Motor neuron (in vitro differentiated cells): ENCODE measurements around the gene DAP3. TPM values are rescaled to one million over a fixed set of nuclear protein-coding genes. Genes with fewer than 3 reads are reported as not detected.
A peak's percentile ranks its signal among the peaks of the same experiment; 100 is the strongest.
"Not testable (repeated sequence)": the region's sequence is repeated elsewhere in the genome, so short reads cannot be mapped to it uniquely, and the experiment has no call there.

Source experiments
- ATAC-seq, 8 experiments: fragments of 200-7000 bp; cut with Tn5 transposase; replicated peaks in 6 of 8; 2 replicates each; pipeline ENCODE4 v1.8.0; 2021; ENCODE audit warnings: mild to moderate bottlenecking in 8 of 8, moderate library complexity in 8 of 8
- H3K27ac ChIP-seq, 2 donors: fragments of 250-450 bp; sonication (Bioruptor Pico); 2 replicates each; pipeline ENCODE4 v1.9.0; 2021; ENCODE audit warnings: antibody characterized with exemption in 2 of 2, mild to moderate bottlenecking in 2 of 2, moderate library complexity in 1 of 2
- H3K4me1 ChIP-seq, 2 donors: fragments of 250-450 bp; sonication (Bioruptor Pico); replicated peaks in 1 of 2; 2 replicates each; pipeline ENCODE4 v1.6.1; 2021; ENCODE audit warnings: antibody characterized with exemption in 2 of 2, mild to moderate bottlenecking in 2 of 2, moderate library complexity in 1 of 2
- H3K4me3 ChIP-seq, 5 donors: fragments of 250-450 bp; sonication (Bioruptor Pico); 2 replicates each; pipeline ENCODE4 v1.9.0; 2021; ENCODE audit warnings: antibody characterized with exemption in 5 of 5, mild to moderate bottlenecking in 5 of 5, moderate library complexity in 4 of 5
- WGBS, 10 experiments: fragments of 450-650 bp; shearing (Covaris generic); methylation state at CpG; one replicate each; pipeline ENCODE4 v1.0.0; 2022; 5-methylcytosine and 5-hydroxymethylcytosine counted together
- in situ Hi-C, 9 experiments: fragments of 400-800 bp; cut with MboI; loops; one replicate each; pipeline ENCODE4 v1.15.0; 2021; ENCODE audit warnings: low sequenced_read_pairs in 9 of 9, low pct_unique_long_range_greater_than_20kb in 2 of 9; ENCODE audit not compliant: unreplicated experiment in 9 of 9
- total RNA-seq, 8 experiments: library from RNA; unstranded; fragments of 300-600 nt; gene quantifications; 2 replicates each; pipeline versions ENCODE4 v1.2.3 to v1.2.4, GENCODE V29; 2022

Gene DAP3
- 100 to 1,000 TPM in 6 of 8 experiments, 10 to 100 TPM in 2; 88.3 to 169 (median 120) TPM for total RNA-seq

DNA sequence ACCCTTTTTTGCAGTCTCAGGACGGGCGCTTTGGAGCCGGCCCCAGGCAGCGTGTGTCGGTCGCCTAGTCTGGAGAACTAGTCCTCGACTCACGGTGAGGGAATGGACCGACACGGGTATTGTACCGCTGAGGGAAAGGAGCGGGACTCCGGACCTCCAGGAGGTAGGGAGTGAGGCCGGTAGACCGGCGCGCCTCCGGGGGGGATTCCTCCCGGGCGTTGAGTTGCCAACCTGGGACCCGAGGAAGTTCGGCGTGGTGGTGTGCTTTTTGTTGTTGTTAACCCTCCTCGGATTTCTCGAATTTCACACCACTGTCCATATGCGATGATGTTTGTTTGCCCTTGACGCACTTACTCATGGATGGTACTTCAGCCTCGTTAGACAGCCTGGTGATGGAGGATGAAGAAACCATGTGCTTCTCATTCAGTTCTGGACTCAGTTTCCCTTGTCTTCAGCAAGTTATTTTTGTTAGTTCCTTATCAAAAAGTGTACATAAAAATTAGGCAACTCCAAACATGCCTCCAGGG lies at the start of gene DAP3:
TSS of gene DAP3 (plus strand) at position 11 of the 527 bp plus-strand sequence. CDS start 20,689 bp downstream, outside the sequence.
- peak within 1 kb of the TSS; percentile 100 for H3K27ac ChIP-seq
- peak in 1 of 8 experiments; percentile 81 for ATAC-seq
- peak within 1 kb of the TSS; percentile 96 to 100 (median 99) for H3K4me3 ChIP-seq
- 0 to 3% (median 0%) methylated on average over 1 to 20 of the region's 28 CpGs; no CpG with 5 or more reads in 4 of the 10 experiments for WGBS, 10 experiments
- in situ Hi-C loops: not testable (repeated sequence)
- peaks cover 11 to 18% of the 10 kb centered on the region in 2 donors for H3K4me1 ChIP-seq

DNA sequence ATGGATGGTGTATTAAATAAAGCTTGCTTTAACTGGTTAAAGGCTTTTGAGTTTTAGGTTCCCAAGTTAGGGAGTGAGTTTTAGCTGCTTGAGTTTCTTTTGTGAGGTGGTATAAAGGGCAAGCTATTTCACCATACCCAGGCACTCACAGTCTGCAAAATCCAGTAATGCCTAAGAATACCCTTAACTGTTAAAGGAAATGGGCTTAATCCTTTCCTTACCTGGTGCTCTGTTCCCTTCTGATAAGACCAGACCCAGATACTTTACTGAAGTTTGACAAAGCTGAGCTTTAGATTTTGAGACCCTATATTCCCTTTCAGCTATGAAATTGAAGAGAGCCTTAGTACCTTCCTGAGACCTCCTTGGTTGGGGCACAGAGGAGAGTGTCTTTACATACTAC lies 48.5 kb upstream of the DAP3 start:
- Histone ChIP-seq H3K4me3 (no peak overlapping the region), H3K4me1 (no peaks in the 10 kb centered on the region), H3K27ac (no peak overlapping the region)
- in situ Hi-C loops: no loop called here
- no peak for ATAC-seq

DNA sequence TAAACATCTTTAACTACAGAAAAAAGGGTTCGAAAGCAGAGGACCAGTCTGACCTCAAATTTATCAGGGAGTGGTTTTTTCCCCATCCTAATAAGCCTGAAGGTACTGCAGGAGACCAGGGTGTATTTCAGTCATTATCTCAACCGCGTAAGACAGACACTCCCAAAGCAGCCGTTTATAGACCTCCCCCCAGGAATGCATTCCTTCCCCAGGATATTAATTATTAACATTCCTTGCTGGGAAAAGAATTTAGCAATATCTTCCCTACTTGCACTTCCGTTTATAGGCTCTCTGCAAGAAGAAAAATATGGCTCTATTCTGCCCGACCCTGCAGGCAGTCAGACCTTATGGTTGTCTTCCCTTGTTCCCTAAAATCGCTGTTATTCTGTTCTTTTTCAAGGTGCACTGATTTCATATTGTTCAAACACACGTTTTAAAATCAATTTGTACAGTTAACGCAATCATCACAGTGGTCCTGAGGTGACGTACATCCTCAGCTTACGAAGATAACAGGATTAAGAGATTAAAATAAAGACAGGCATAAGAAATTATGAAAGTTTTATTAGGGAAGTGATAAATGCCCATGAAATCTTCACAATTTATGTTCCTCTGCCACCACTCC lies 46.2 kb upstream of the DAP3 start:
- H3K4me3 ChIP-seq, H3K27ac ChIP-seq, H3K4me1 ChIP-seq, ATAC-seq, in situ Hi-C loops: not testable (repeated sequence)
- 55 to 80% (median 71%) methylated on average over 3 to 10 of the region's 11 CpGs for WGBS, 10 experiments

DNA sequence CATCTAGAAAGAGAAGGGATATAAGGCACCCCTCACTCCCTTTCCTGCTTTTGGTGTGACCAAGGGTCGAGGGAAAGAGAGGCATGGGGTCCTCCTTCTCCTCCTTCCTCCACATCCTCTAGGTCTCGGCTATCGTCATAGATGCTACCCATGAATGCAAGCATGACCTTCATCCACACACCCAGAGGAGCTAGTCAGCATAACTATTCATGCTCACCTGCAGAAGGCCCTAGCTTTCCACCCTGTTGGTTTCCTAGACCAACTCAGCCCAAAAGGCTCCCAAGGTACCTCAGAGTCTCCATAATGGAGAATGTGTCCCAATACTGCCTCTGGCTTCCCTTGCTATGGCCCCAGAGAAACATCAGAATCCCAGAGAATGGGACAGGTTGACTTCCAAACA lies 45.7 kb upstream of the DAP3 start:
- no peak for ATAC-seq
- in situ Hi-C loops: no loop called here
- no peak overlapping the region for H3K27ac ChIP-seq
- 29 to 100% (median 87%) methylated on average over 2 to 3 of the region's 3 CpGs; no CpG with 5 or more reads in 3 of the 10 experiments for WGBS, 10 experiments
- H3K4me1 ChIP-seq: peaks cover 1 to 2% of the 10 kb centered on the region in 2 donors
- H3K4me3 ChIP-seq: no peak overlapping the region

DNA sequence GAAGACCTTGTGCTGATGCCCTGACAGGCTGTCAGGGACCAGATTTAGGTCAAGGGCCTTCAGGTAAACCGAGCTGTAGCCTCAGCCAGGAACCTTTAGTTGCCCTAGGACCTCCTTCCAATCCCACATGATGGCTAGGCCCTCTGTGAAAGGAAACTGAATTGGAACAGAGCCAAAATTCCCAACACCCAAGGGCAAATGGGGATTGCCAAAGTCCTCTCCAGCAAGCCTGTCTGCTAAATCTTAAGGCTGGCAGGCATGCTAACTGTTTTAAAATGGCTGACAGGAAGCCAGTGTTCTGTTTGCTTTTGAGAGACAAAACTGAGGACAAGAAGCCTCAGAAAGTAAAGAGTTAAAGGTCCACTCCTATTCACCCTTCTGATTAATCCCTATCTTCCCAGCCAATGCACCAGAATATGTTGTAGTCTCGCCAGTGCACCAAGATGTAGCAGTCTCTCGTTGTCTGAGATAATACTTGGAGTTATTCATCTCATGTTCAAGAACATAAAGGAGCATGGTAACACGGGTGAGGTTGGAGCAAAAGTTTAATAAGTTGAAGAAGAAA lies 43.8 kb upstream of the DAP3 start:
- no peak overlapping the region for H3K27ac ChIP-seq
- in situ Hi-C loops: no loop called here
- no peak for ATAC-seq
- no peak overlapping the region for H3K4me3 ChIP-seq
- peaks cover 4 to 6% of the 10 kb centered on the region in 2 donors for H3K4me1 ChIP-seq
- 6 to 88% (median 60%) methylated on average over 1 to 4 of the region's 4 CpGs; no CpG with 5 or more reads in 2 of the 10 experiments for WGBS, 10 experiments

DNA sequence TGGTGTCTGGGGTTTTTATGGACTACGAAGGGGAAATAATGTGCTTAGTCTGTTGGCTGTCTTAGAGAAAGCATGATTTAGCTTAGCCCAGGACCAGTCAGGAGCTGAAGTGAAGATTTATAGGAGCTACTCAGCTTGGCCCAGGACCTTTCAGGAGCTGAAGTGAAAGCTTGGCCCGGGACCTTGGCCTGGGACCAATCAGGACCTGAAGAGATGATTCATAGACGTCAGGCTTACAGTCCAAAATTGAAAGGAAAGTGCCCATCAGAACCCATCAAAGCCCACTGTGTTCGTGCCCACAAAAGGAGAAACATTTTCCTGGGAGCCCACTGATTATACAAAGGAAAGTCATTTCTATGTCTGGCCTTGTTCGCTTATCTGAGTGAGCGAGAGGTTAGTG lies 43.2 kb upstream of the DAP3 start:
- Histone ChIP-seq H3K4me1 (peaks cover 4 to 6% of the 10 kb centered on the region in 2 donors), H3K27ac (no peak overlapping the region), H3K4me3 (no peak overlapping the region)
- WGBS, 10 experiments: 10 to 100% (median 74%) methylated on average over 2 to 6 of the region's 6 CpGs; no CpG with 5 or more reads in 2 of the 10 experiments
- in situ Hi-C loops: no loop called here
- ATAC-seq: no peak

DNA sequence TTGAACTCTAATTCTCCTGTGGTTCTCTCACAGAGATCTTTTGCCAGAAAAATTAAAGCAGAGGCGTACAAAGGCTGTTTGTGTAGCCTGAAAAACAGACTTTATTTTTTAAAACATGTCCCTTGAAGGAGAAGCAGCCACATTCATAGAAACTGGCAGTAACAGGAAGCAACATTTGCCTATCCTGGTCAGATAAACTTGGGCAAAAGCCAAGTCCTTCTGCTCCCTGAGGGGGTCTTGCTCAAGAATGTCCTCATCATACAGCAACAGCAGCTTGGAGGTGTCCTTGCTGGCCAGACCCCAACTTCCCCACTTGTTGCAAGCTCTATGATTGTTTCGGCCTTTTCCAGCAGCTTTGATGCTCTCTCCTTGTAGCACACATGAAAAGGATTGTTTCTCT lies 42.6 kb upstream of the DAP3 start:
- WGBS, 10 experiments: 86 to 100% (median 90%) methylated on average over 1 to 2 of the region's 2 CpGs; no CpG with 5 or more reads in 4 of the 10 experiments
- Histone ChIP-seq H3K4me3 (no peak overlapping the region), H3K4me1 (peaks cover 4 to 6% of the 10 kb centered on the region in 2 donors), H3K27ac (no peak overlapping the region)
- ATAC-seq: no peak
- in situ Hi-C loops: no loop called here

DNA sequence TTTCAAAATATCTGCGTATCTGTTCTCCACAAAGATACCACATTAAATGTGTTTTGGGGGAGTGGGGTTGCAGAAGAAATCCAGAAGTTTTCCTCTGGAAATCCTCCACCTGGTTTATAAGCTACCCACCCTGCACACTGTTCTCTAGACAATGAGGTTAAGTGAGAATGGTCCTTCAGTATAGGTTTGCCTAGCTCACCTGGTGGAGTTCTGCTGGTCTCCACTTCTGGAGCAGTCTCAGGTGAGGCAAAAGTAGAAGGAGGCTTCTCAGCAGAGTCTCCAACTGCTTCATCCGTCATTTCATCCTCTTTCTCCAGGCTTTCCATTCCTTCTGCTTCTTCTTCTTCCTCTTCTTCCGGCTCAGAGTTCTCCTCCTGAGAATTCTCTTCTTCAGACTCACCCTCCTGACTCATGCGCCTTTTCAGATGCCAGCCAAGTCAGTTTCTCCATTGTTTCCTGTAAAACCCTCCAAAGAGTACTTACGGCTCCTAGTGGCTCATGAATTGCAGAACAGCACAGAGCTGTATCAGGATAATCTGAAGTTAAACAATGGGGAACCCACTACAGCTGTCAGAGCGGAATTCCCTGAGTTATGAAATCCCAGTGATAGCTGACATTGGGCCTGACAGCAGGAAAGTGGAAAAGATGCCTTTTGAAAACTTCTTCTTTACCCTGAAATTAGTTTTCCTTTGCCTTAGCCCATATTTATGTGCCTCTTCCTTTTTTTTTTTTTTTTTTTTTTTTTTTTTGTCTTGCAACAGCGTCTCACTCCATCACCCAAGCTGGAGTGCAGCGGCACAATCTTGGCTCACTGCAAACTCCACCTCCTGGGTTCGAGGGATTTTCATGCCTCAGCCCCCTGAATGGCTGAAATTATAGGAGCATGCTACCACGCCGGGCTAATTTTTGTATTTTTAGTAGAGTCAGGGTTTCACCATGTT lies 40.4 kb upstream of the DAP3 start:
- H3K4me1 ChIP-seq: peaks cover 4 to 6% of the 10 kb centered on the region in 2 donors
- no peak overlapping the region for H3K4me3 ChIP-seq
- in situ Hi-C loops: no loop called here
- peak; percentile 90 to 99 (median 99) for ATAC-seq
- 0 to 84% (median 52%) methylated on average over 3 to 11 of the region's 11 CpGs for WGBS, 10 experiments
- no peak overlapping the region for H3K27ac ChIP-seq

DNA sequence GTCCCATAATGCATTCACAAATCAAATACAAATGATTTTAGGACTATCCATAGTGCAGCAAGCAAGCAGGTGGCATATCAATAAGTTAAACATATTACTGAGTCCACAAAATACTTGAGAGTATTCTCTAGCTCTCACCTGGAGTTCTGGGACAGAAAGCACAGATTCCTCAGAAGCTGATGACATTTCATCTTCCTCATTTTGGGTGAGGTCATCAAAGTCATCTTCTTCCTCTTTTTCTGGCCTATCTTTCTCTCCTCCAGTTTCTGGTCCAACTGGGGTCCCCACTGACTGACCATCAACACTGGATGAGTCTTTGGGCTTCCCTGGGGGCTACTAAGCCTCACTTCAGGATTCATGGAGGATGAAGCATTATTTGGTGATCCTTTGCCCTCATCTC lies 39.2 kb upstream of the DAP3 start:
- no peak for ATAC-seq
- in situ Hi-C loops: no loop called here
- H3K27ac ChIP-seq: no peak overlapping the region
- no peak overlapping the region for H3K4me3 ChIP-seq
- H3K4me1 ChIP-seq: peaks cover 4 to 13% of the 10 kb centered on the region in 2 donors

DNA sequence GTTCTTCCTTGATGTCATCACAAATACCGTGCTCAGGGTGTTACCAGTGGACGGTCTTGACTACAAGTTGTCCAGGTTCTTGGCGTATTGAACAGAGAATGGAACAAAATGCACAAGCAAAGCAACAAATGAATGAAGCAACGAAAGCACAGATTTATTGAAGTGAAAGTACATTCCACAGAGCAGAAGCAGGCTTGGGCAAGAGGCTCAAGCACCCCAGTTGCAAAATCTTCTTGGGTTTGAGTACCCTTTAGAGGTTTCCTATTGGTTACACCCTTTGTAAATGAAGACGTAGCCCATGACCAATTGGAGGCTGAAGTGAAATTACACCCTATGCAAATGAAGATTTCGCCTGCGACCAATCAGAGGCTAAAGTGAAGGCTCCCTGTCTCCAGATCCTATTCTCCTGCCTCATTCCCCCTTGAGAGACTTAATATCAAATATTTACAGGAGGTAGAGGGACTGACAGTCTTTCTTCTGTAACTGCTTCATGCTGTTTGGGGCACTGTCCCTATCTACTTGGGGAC lies 38.6 kb upstream of the DAP3 start:
- no peak overlapping the region for H3K27ac ChIP-seq
- in situ Hi-C loops: no loop called here
- no peak overlapping the region for H3K4me3 ChIP-seq
- ATAC-seq: peak in 1 of 8 experiments; percentile 9
- H3K4me1 ChIP-seq: peaks cover 4 to 19% of the 10 kb centered on the region in 2 donors
- 82 to 100% (median 90%) methylated on average over 1 to 7 of the region's 7 CpGs for WGBS, 10 experiments

DNA sequence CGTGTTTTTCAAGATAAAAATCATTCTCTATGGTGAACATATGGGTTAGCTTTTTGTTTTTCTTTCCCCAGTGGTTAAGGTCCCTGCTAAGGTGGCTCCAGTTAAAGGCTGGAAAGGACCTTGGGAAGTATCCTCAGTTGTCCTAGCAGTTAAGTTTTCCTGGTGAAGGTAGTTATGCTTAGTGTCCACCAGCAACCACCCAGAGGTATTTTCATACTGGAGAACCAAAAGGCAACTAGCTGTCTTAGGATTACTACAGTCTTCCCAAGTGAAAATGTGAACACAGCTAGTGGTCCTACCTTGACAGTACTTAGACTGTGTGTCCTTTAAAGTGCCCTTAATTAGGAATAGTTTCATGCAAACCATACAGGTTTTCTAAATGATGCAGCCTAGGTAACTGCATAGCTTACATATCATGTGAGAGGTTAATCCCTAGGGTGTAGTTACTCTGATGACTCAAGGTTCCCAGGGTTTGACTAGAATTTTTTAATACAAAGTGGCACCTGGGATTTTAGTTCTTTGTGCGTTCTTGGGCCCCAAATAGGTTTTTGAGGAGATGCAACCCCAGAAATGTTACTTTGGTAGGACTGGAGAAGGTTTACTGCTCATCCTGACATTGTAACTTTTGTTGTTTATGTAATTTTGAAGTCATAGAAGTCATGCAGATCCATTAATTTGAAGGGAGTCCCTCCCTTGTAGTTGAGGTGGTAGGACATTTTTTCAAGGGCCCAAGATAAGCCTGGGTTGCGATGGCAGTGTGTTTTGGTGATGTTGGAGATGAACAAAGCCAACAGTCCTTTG lies 36.8 kb upstream of the DAP3 start:
- 40 to 100% (median 68%) methylated on average over 2 to 3 of the region's 3 CpGs; no CpG with 5 or more reads in 1 of the 10 experiments for WGBS, 10 experiments
- in situ Hi-C loops: no loop called here
- Histone ChIP-seq H3K27ac (no peak overlapping the region), H3K4me1 (peaks cover 4 to 20% of the 10 kb centered on the region in 2 donors), H3K4me3 (no peak overlapping the region)
- ATAC-seq: no peak

DNA sequence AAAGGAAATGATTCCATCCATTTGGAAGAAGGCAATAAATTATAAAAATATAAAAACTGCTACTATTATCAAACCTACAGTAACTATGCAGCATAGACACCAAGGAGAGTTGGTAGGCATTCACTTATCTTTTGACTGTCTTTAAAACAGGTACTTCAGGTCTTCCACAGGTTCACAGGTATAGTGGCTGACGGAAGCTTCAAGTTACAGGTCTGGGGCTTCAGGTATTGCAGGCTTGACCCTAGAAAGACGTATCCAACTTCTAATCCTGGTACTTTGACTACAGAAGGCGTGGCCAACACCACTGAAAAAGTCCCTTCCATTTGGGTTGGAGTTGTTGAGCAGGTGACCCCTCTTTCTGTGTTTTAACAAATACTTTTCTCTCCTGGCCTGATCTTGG lies 35.9 kb upstream of the DAP3 start:
- no peak overlapping the region for H3K4me3 ChIP-seq
- peaks cover 4 to 20% of the 10 kb centered on the region in 2 donors for H3K4me1 ChIP-seq
- H3K27ac ChIP-seq: no peak overlapping the region
- in situ Hi-C loops: no loop called here
- WGBS, 10 experiments: 70 to 92% (median 83%) methylated on average over 2 to 3 of the region's 3 CpGs; no CpG with 5 or more reads in 4 of the 10 experiments
- no peak for ATAC-seq
